Liver (tissue), 9 donors: ENCODE data around the gene DISC1. TPM values are rescaled to one million over a fixed set of nuclear protein-coding genes. Genes with fewer than 3 reads are reported as not detected.

ENCODE experiments used
- DNase-seq: peaks from one replicate; pipeline ENCODE4 v3.0.0-alpha.2; 2017; ENCODE audit warnings: low spot score
- H3K27ac ChIP-seq, 2 donors: one replicate each; pipeline ENCODE4 v1.7.0; 2013; ENCODE audit warnings: inconsistent platforms in 2 of 2, low read length in 2 of 2, control low read depth in 1 of 2, low read depth in 1 of 2, mild to moderate bottlenecking in 1 of 2
- H3K27me3 ChIP-seq, 4 donors: one replicate each; pipeline versions ENCODE4 v1.6.1 to v1.7.0; 2013; ENCODE audit warnings: low read length in 3 of 4, inconsistent platforms in 1 of 4, mild to moderate bottlenecking in 1 of 4, moderate library complexity in 1 of 4; ENCODE audit not compliant: control insufficient read depth in 4 of 4, insufficient read depth in 4 of 4
- H3K36me3 ChIP-seq, 4 donors: one replicate each; pipeline versions ENCODE4 v1.6.1 to v1.7.0; 2013; ENCODE audit warnings: low read length in 3 of 4, mild to moderate bottlenecking in 3 of 4, low read depth in 1 of 4, moderate library complexity in 1 of 4; ENCODE audit not compliant: control insufficient read depth in 4 of 4, insufficient read depth in 3 of 4
- H3K4me1 ChIP-seq, 4 donors: one replicate each; pipeline versions ENCODE4 v1.6.1 to v1.7.0; 2013; ENCODE audit warnings: low read length in 3 of 4, mild to moderate bottlenecking in 3 of 4, moderate library complexity in 1 of 4; ENCODE audit not compliant: control insufficient read depth in 4 of 4, insufficient read depth in 4 of 4
- H3K4me3 ChIP-seq, 3 donors: one replicate each; pipeline versions ENCODE4 v1.6.1 to v1.7.0; 2013; ENCODE audit warnings: low read length in 3 of 3, control low read depth in 1 of 3, low read depth in 1 of 3, mild to moderate bottlenecking in 1 of 3
- H3K9ac ChIP-seq, 2 donors: one replicate each; pipeline ENCODE4 v1.7.0; 2013; ENCODE audit warnings: low read length in 2 of 2, mild to moderate bottlenecking in 2 of 2, moderate library complexity in 2 of 2, control low read depth in 1 of 2, low read depth in 1 of 2
- H3K9me3 ChIP-seq, 4 donors: one replicate each; pipeline versions ENCODE4 v1.6.1 to v1.7.0; 2013; ENCODE audit warnings: low read length in 3 of 4; ENCODE audit not compliant: control insufficient read depth in 4 of 4
- ATF3 ChIP-seq: IDR thresholded peaks from 2 replicates; pipeline ENCODE4 v1.6.1; 2016; ENCODE audit warnings: antibody characterized with exemption
- CTCF ChIP-seq: fragments of 150-350 bp; IDR thresholded peaks from 2 replicates; pipeline ENCODE4 v1.5.1; 2017; ENCODE audit warnings: improper control_type of control experiment, low read depth, low read length; ENCODE audit not compliant: missing input control
- FOXA1 ChIP-seq: IDR thresholded peaks from 2 replicates; pipeline ENCODE4 v1.6.1; 2016; ENCODE audit warnings: antibody characterized with exemption
- GABPA ChIP-seq, 2 donors: IDR thresholded peaks in 1 of 2; conservative IDR thresholded peaks in 1 of 2; 2 replicates each; pipeline ENCODE4 v1.6.1; 2016; ENCODE audit warnings: antibody characterized with exemption in 2 of 2, mild to moderate bottlenecking in 1 of 2, moderate library complexity in 1 of 2
- HNF4A ChIP-seq, 2 donors: conservative IDR thresholded peaks; 2 replicates each; pipeline ENCODE4 v1.6.1; 2016; ENCODE audit warnings: antibody characterized with exemption in 2 of 2, mild to moderate bottlenecking in 2 of 2
- NR2F2 ChIP-seq: IDR thresholded peaks from 2 replicates; pipeline ENCODE4 v1.6.1; 2016; ENCODE audit warnings: antibody characterized with exemption
- RAD21 ChIP-seq, 2 donors: IDR thresholded peaks; 2 replicates each; pipeline ENCODE4 v1.6.1; 2016; ENCODE audit warnings: antibody characterized with exemption in 2 of 2, mild to moderate bottlenecking in 2 of 2
- RXRA ChIP-seq, 2 donors: IDR thresholded peaks; 2 replicates each; pipeline ENCODE4 v1.6.1; 2017 to 2018; ENCODE audit warnings: antibody characterized with exemption in 2 of 2, mild to moderate bottlenecking in 1 of 2
- SP1 ChIP-seq: IDR thresholded peaks from 2 replicates; pipeline ENCODE4 v1.6.1; 2018; ENCODE audit warnings: antibody characterized with exemption, mild to moderate bottlenecking
- YY1 ChIP-seq: IDR thresholded peaks from 2 replicates; pipeline ENCODE4 v1.6.1; 2016; ENCODE audit warnings: antibody characterized with exemption, mild to moderate bottlenecking
- ZBTB33 ChIP-seq: IDR thresholded peaks from 2 replicates; pipeline ENCODE4 v1.6.1; 2016; ENCODE audit warnings: antibody characterized with exemption
- WGBS: extraction: QIAGEN DNeasy Blood & Tissue Kit; methylation state at CpG from one replicate; pipeline ENCODE4 v1.1.7; 2013; 5-methylcytosine and 5-hydroxymethylcytosine counted together
- polyA plus RNA-seq, 2 donors: library from polyadenylated mRNA; stranded (reverse) in 1 of 2; unstranded in 1 of 2; fragments of 200-250 nt in 1 of 2; fragments of >200 nt in 1 of 2; fragmentation: Nextera tagmentation in 1 of 2; extraction: Ambion mirVana in 1 of 2; gene quantifications; one replicate each; pipeline versions ENCODE4 v1.2.1 to v1.2.3, GENCODE V29; 2013 to 2015
- total RNA-seq, 2 donors: library from RNA; depleted of rRNA; stranded (reverse); fragments of >200 nt; gene quantifications; one replicate each; pipeline ENCODE4 v1.2.3, GENCODE V29; 2014
- donor health status: healthy.
- donor health status: healthy.
- donor health status: healthy.
- donor health status: healthy.
- donor health status: healthy.

DISC1 gene
- total and polyA plus RNA-seq, 4 donors: 0.45 to 6.3 (median 2.3) TPM

- no peaks in the 10 kb centered on the region for H3K36me3 ChIP-seq
- no peak for DNase-seq
- TF ChIP-seq FOXA1: no peak
- H3K4me1 ChIP-seq: no peaks in the 10 kb centered on the region
- 90% methylated on average over 7 of the region's 7 CpGs for WGBS
- no peak overlapping the region for H3K4me3 ChIP-seq
- H3K27me3 ChIP-seq: no peaks in the 10 kb centered on the region
- H3K9me3 ChIP-seq: no peaks in the 10 kb centered on the region
- H3K27ac ChIP-seq: no peak overlapping the region
- H3K9ac ChIP-seq: no peak overlapping the region
Measured at GRCh38 chr1:231683439-231684165, 57.0 kb downstream of the DISC1 start.

GRCh38 chr1:231684356-231685244 lies 58.0 kb downstream of the DISC1 start:
- no peak overlapping the region for H3K27ac ChIP-seq
- H3K9me3 ChIP-seq: no peaks in the 10 kb centered on the region

More at GRCh38 chr1:231684356-231685244, 58.0 kb downstream of the DISC1 start:
- DNase-seq: no peak
- no peak overlapping the region for H3K4me3 ChIP-seq
- TF ChIP-seq SP1: no peak
- TF ChIP-seq RAD21 (IDR thresholded peaks at IDR 0.05): no peak
- no peak for TF ChIP-seq YY1
- no peak for TF ChIP-seq ATF3
- no peak for TF ChIP-seq ZBTB33
- no peak for TF ChIP-seq RXRA (IDR thresholded peaks at IDR 0.05)
- TF ChIP-seq CTCF: no peak
- TF ChIP-seq HNF4A (conservative IDR thresholded peaks at IDR 0.05): no peak
- no peak for TF ChIP-seq GABPA (IDR thresholded peaks at IDR 0.05 in 1 of 2, conservative IDR thresholded peaks at IDR 0.05 in 1 of 2)
- no peak for TF ChIP-seq NR2F2
- H3K36me3 ChIP-seq: no peaks in the 10 kb centered on the region
- WGBS: 79% methylated on average over 15 of the region's 15 CpGs
- no peaks in the 10 kb centered on the region for H3K27me3 ChIP-seq
- H3K4me1 ChIP-seq: no peaks in the 10 kb centered on the region
- H3K9ac ChIP-seq: no peak overlapping the region
